Glomerular endothelial cell (primary cell): ENCODE results near the gene EBF4. TPM values are rescaled to one million over a fixed set of nuclear protein-coding genes. Genes with fewer than 3 reads are reported as not detected.

Source experiments
- DNase-seq: peaks from one replicate; pipeline ENCODE4 v3.0.0-alpha.2; 2011; ENCODE audit warnings: low read depth, low spot score; ENCODE audit errors: extremely low read depth
- total RNA-seq: library from RNA; depleted of rRNA; stranded (reverse); fragments of >200 nt; gene quantifications from 2 replicates; pipeline ENCODE4 v1.2.3, GENCODE V29; 2015

Gene EBF4
- total RNA-seq, 1 donor from 2014 or later, result 4.1 TPM

DNA sequence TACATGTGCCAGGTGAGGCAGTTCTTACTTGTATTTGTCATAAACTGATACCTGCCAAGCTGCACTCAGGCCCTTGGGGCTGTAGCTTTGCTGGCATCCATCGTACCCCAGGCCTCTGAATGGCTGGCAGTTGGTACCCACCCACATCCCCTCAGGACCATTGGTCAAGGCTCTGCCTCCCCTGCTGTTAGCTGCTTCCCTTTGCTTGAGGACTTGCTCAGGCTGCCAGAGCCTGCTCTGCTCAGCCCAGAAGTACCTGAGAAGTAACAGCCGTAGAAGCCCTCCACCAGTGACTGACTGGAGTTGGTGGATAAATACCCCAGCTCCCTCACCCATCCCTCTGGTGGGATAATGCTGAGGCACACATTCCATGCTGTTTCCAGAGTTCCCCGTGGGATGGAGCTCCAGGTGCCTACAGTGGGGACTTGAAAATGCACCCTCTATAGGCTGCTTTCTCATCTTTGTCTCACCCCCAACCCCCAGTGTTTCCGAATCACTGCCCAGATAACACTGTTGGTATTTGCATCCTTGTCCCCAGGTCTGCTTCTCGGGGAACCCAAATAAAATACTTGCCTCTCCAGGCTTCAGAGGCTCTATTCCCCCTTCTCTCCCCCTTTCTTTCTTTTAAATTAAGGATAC, 7.3 kb downstream of the EBF4 start:
- no peak for DNase-seq

DNA sequence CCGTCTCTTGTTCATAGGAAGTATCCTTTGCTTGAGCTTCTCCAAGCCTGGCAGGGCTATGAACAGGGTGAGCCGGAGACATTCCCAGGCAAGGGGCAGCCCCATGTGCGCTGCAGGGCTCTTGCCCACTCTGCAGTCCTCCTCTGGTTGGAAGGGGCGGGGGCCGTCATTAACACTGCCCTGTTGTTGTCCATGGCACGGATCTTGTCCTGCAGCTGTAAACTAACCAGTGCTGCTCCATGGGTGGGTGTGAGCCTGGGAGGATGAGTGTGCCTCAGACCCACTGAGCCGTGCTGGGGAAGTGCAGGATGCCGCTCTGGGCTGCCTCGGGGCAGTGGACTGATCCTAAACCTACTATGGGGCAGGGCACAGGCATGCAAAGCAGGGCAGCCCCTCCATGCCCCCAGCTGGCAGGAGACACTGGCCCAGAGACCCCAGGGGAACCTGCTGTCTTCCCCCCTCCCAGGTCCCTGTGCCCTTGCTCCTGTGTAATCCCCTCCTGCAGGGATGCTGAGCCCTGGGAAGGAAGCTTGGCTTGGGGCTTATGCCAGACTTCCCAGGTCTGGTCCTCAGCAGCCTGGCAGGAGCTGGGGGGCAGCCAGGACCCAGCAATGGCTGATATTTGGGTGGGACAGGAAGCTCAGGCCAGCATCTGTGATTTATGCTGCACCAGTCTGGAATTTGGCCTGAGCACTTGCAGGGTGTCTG, 8.5 kb downstream of the EBF4 start:
- DNase-seq, result no peak

DNA sequence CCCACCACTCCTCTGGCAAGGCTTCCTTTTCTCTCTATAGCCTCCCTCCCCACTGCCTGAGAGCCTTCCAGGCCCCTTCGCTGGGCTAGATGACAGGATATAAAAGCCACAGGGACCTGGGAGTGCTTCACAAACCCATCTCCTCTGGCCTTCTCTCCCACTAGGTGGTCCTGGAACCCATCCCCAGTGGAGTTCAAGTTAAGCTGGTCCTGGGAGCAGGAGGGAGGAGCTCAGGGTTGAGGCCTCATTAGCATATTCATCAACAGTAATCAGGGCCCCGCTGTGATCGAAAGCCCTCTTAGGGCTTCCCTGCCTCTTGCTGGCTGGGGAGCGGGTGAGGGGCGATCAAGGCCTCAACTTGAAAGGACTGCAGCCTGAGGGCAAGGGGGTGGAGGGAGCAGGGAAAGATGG, 9.1 kb downstream of the EBF4 start:
- DNase-seq, result no peak

DNA sequence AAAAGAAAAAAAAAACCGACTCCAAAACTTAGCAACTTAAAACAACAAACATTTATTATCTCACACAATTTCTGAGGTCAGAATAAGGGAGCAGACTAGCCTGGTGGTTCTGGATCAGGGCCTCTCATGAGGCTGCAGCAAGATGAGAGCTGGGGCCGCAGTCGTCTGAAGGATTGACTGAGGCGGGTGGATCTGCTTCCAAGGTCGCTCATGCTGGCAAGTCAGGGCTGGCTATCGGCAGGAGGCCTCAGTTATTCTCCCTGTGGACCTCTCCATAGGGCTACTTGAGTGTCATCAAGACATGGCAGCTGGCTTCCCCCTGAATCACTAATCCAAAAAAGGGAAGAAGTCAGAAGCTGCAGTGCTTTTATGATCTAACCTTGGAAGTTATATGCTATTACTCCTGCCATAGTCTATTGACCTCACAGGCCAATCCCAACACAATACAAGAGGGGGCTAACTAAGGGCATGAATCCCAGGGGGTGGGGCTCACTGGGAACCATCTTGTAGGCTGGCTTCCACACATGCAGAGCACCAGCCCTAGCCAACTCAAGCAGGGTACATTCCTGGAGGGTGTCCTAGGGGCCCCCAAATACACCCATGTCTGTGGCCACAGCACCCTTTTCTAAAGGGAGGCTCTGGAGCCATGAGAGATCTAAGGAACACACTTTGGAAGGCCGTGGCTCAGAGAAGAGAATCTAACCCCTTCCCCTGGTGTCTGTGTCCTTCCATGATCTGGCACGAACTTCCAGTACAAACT, 11.3 kb downstream of the EBF4 start:
- DNase-seq, result no peak

DNA sequence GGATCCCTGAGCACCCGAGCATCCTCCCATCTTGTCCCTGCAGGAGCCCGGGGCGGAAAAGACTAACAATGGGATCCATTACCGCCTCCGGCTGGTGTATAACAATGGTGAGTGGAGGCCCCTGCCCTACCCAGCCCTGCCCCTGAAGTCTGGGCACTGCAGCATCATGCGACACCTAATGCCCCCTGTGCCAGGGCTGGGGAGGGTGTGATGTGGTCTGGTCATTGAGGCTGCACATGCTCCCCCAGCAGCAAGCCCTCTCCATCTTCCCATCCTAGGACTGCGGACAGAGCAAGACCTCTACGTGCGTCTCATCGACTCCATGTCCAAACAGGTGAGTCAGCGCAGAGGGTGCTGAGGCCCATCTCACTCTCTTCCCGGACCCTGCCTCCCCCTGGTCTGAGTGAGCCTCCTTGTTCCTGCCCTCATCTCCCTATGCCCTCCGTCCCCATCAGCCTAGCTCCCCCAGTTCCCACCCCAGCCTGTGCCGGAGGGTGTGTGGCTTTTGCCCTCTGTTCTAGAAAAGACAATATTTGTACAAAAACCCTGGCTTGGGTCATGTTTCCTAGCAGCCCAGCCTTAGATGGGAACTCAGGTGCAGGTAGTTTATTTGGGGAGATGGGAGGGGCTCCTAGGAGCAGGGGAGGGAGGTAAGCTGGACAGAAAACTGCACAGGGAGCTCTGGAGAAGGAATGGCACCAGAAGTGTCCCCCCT, 13.5 kb downstream of the EBF4 start:
- no peak for DNase-seq

DNA sequence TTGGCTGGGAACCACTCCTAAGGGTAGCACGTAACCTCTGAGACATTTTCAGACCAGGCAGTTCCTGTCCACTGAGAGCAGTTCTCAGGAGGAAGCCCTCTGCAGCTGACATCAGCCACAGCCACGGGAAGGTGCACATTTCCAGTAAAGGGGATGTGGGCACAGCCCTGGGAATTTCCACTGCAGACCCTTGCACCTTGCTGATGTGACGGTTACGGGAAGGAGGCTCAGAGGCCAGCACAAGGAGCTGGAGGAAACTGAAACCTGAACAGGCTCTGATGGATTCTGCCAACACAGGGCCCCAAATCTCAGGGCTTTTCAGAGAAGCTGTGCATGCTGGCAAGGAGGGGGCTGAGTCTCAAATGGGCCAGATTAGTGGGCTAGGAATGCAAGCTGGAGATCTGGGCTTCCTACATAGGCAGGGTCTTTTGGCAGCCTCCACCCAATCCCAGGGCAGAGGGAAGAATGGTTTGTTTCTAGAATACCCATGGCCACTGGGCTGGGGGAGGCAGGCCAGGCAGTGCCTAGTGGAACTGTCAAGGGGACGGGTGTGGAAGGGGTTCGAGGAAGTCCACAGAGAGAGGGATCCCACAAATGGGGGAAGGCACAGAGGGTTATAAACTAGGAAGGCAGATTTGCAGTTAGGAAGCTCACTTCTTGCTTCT, 14.2 kb downstream of the EBF4 start:
- no peak for DNase-seq

DNA sequence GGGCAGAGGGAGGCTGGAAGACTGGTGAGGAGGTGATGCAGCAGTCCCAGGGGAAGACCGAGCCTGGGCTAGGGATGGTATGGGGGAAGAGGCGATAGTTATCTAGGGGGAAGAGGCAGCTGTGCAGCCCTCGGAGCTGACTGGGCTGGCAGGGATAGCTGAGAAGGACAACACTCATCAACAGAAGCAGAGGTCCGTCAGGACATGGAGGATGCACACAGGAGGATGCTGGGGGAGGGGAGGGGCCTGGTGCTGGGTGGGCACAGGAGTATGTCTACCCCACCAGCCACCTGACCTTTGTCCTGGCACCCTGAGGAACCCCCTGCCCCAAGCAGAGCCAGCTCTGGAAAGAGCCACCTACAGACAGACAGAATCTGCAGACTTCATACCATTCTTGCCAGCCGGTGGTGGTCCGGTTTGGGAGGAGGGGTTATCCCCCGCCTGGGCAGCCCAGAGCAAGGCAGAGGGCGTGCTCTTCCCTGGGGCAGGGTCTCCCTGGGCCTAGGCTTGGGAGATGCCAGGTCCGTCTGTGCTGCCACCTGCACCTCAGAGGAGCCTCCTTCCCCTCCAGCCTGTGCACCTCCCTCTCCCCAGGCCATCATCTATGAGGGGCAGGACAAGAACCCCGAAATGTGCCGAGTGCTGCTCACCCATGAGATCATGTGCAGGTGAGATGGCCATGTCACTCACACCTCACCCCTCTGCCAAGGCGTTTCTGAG, 14.9 kb downstream of the EBF4 start:
- DNase-seq, result no peak

DNA sequence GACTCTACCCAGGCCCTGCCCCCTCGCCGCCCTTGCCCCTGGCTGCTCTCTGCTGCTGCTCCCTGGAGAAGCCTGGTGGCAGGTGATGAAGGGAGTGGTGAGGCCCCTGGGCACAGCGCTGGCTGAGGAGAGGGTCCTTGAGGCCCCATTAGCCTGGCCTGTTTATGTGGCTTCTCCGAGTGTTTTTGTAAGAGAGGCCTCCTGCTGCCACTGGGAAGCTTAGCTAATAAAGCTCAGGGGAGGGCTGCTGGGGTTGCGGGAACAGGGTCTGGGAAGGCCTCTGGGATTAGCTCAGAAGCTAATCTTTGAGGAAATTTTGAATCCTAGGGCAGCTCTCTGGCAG, 15.5 kb downstream of the EBF4 start:
- DNase-seq, result no peak

DNA sequence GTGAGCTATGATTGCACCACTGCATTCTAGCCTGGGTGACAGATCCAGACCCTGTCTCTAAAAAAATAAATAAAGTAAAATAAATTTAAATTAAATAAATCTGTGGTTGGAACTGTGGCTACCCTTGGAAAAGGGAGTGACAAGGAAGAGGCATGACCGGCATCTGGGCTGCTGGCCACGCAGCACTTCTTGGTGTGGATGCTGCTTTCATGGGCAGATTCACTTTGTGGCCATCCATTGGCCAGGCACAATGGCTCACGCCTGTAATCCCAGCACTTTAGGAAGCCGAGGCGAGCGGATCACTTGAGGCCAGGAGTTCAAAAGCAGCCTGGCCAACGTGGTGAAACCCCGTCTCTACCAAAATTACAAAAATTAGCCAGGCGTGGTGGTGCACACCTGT, 16.1 kb downstream of the EBF4 start:
- DNase-seq, result no peak

DNA sequence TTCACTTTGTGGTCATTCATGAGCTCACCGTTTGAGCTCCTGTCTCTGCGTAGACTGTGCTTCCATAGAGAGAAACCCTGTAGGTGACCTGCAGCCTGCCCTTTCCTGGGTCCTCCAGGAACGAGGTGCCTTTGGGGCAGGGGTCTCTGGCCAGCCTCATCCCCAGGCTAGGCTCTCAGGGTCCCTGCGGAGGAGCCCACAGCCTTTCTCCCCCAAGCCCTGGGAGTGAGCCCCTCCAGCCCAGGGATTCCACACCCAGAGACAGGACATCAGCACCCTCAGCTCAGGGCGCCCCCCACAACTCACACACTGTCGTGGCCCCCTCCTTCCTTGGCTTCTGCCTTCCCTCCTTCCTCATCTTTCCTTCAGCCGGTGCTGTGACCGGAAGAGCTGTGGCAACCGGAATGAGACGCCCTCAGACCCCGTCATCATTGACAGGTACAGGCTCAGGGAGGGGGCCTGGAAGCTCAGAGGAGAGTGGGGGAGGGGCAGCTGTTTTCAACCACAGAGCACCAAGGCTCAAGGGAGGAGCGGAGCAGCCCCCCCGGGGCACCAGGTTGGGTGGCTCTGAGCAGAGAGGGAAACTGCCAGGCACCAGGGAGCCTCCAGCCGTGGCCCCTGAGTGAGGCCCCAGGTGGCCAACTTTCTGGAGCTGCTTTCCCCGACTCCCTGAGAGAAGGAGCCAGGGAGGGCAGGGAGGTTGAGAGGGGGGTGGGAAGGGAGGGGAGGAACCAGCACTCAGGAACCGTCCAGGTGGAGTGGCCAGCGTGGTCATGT, 16.8 kb downstream of the EBF4 start:
- DNase-seq, result no peak

DNA sequence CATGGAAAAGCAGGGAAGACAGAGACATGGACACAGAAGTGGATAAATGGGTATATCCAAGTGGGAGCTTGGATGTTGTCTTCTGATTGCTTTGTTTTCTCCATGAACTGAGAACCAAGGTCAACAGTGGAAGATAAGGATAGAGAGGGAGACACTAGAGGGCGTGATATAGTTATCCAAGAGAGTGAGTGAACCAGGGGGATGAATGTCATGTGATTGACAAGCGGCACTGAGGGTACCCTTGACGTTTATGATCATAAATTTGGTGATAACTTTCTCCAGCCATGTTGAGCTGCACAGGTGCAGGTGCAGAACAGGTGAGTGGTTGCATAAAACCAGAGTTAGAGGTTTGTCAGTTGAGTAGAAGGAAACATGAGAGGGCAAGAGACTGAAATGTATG, 20.7 kb downstream of the EBF4 start:
- DNase-seq, result no peak

DNA sequence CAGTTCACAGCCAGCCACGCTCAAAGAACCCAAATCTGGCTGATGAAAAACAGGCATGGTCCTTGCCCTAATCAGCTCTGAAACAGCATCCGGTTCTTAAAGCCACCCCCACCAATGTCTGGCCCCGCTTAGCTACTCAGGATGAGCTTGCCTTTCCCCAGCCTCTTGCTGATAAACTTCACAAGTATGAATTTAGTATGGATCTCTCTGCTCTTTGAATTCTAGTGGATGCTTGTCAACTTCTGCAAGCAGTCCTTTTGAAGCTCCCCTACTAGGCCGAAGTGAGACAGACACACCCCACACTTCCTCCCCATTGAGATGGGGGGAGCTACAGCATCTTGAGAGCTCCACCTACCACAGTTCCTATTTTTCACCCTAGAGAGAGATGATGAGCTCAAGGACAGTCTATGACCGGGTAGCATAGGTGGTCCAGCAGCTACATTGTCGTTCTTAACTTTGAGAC, 36.7 kb downstream of the EBF4 start:
- no peak for DNase-seq

DNA sequence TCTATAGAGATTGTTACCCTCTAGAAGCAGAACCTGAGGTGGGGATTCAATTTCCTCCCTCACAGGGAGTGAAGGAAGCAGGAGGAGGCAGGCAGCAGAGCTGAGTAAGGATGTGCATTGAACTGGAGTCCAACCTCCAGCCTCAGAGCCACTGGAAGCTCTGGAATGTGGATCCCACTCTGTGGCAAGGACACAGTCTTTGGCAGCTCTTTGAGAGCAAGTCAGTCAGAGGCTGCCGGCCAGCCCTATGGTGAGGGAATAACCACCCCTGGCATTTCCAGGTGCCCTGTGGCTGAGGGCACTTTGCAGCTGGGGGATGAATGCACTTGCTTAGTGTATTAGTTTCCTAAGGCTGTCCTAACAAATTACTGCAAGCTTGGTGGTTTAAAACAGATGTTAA, 37.2 kb downstream of the EBF4 start:
- no peak for DNase-seq

DNA sequence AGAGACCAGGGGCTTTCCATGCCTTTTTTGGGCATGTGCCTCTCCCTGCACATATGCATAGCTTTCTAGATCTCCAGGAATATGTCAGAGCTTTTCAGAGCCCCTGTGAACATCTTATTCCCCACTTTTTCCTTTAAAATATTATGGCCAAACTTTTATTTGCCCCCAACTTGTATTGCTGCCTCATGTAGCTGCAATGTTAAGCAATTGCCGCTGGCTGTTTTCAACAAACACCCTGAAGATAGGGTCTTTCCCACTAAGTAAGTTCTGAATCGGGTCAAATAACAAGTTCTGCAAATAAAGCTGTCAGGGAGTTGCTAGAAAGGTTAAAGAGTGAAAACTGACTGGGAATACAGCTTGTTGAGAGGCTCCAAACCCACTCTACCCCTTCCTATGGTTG, 42.3 kb downstream of the EBF4 start:
- no peak for DNase-seq

DNA sequence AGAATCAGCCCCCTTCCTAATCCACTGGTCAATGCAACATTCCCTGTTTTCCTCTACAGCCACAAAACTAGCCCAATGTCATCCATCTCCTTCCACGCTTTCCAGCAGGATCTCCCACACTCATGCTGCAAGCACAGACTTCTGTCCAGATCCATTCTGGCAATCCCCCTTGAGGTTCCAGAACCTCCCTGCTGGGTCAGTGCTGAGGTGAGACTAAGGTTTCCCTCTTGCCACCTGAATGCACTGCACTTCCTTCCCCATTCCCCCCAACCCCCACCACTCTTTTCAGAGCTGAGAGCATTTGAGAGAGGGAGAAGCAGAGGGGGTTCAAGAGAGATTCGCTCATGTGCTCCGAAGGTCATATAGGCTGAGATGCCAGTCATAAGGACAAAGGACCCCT, 43.9 kb downstream of the EBF4 start:
- DNase-seq, result no peak

DNA sequence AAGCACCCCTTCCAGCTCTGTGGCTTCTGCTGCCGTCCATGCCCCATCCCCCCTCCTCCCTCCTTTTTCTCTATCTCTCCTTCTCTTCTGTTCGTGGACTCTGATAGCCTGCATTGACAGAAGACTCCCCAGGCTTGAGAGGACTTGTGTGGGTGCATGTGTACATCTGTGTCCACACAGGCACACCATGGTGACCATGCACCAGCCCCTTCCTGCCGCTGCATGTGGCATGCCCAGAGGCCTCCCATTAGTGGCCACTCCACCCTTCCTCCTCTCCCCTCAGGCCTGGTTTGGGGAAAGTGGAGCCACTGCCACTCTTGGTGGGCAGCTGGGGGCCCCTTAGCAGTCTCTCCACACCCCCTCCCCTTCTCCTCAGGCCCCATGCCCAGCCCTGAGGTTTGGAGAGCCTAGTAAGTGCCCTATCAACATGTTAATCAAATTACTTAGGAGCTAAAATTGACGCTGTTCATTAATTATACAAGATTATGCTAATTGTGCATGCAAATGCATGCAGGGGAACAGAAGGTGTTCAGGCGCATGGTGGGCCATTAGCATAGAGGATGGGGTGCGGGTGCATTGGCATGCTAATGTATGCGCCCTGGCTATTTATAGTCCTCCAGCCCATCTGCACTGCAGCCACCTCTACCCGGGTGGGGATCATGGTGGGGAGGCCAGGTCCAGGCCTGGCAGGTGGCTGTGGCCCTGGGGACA, 45.9 kb downstream of the EBF4 start:
- DNase-seq, result no peak

DNA sequence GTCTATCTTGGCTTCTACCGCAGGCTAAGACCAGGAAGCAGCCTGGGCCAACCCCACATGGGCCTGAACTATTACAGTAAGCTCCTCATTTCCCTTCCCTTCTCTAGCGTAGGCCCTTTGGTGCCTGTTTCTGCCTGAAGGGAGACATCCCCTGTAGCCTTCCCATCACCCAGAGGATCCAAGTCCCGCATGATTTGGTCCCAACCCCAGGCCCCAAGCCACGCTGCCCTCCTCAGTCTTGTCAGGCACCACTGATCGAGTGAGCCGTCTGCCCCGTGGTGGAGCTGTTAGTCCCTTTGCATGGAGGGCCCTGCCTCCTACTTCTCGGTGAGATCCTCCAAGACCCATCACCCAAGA, 46.4 kb downstream of the EBF4 start:
- DNase-seq, result no peak

DNA sequence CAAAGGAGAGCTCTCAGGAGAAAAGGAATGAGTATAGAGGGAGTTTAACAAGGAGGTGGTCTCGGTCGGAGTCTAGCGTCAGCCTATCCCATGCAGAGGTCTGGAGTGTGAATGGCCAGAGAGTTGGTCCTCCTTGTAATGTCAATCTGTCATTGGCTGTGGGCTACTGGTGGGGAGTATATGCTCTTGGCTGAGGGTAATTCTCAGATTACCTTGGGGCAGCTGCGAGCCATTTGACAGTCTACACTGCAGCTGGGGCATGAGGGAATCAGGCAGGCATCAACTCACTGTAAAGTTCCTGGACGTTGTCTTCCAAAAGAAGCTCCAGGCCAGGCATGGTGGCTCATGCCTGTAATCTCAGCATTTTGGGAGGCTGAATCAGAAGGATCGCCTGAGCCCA, 48.1 kb downstream of the EBF4 start:
- no peak for DNase-seq

DNA sequence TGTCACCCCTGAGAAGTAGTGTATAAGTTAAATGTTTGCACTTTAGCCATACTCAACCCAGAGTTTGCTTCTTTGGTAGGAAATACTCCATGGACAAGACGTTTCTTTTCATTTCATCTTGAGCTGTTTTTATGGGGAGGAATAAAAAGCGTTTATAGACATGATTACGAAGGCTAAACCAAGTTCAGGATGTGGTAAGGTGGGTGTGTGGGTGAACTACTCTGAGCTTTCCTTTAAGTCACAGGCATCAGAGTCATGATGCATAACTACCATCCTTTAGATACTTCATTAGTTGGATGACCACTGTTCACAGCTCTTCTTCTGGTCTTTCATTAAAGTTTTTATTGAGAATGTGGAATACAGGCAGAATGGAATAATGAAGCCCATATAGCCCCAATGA, 48.9 kb downstream of the EBF4 start:
- no peak for DNase-seq
